Measurements from ENCODE around the gene COL26A1.
"Not testable (repeated sequence)": the region's sequence is repeated elsewhere in the genome, so short reads cannot be mapped to it uniquely, and the experiment has no call there.

COL26A1 gene

GRCh38 chr7:101496017-101496416 lies 133.3 kb downstream of the COL26A1 start:
- no peak for DNase-seq (ENCODE audit: low read depth)

GRCh38 chr7:101501351-101501750 lies 138.7 kb downstream of the COL26A1 start:
- no peak for DNase-seq (ENCODE audit: low read depth)

- DNase-seq (ENCODE audit: low read depth), result no peak
Observed at GRCh38 chr7:101502466-101503098, 139.9 kb downstream of the COL26A1 start.

GRCh38 chr7:101505510-101505909 lies 142.8 kb downstream of the COL26A1 start:
- not testable (repeated sequence) for DNase-seq (ENCODE audit: low read depth)

- DNase-seq (ENCODE audit: low read depth), result no peak
Observed at GRCh38 chr7:101506531-101506930, 143.9 kb downstream of the COL26A1 start.

GRCh38 chr7:101507327-101507726 lies 144.7 kb downstream of the COL26A1 start:
- no peak for DNase-seq (ENCODE audit: low read depth)

GRCh38 chr7:101507791-101508252 lies 145.1 kb downstream of the COL26A1 start:
- DNase-seq (ENCODE audit: low read depth), result no peak

- no peak for DNase-seq (ENCODE audit: low read depth)
Observed at GRCh38 chr7:101510297-101510696, 147.6 kb downstream of the COL26A1 start.

- DNase-seq (ENCODE audit: low read depth), result no peak
Observed at GRCh38 chr7:101511965-101512364, 149.3 kb downstream of the COL26A1 start.

- no peak for DNase-seq (ENCODE audit: low read depth)
Observed at GRCh38 chr7:101516851-101517250, 154.2 kb downstream of the COL26A1 start.

- no peak for DNase-seq (ENCODE audit: low read depth)
Observed at GRCh38 chr7:101517304-101517703, 154.6 kb downstream of the COL26A1 start.

GRCh38 chr7:101518336-101518735 lies 155.7 kb downstream of the COL26A1 start:
- DNase-seq (ENCODE audit: low read depth), result no peak

GRCh38 chr7:101519324-101520023 lies 156.8 kb downstream of the COL26A1 start:
- DNase-seq (ENCODE audit: low read depth), result no peak

GRCh38 chr7:101521430-101521925 lies 158.8 kb downstream of the COL26A1 start:
- no peak for DNase-seq (ENCODE audit: low read depth)

GRCh38 chr7:101522021-101522420 lies 159.3 kb downstream of the COL26A1 start:
- DNase-seq (ENCODE audit: low read depth), result no peak

GRCh38 chr7:101527844-101528667 lies 165.4 kb downstream of the COL26A1 start:
- no peak for DNase-seq (ENCODE audit: low read depth)

- DNase-seq (ENCODE audit: low read depth), result no peak
Observed at GRCh38 chr7:101529560-101529959, 166.9 kb downstream of the COL26A1 start.

GRCh38 chr7:101531726-101532357 lies 169.2 kb downstream of the COL26A1 start:
- DNase-seq (ENCODE audit: low read depth), result no peak

GRCh38 chr7:101532400-101533102 lies 169.9 kb downstream of the COL26A1 start:
- no peak for DNase-seq (ENCODE audit: low read depth)

- DNase-seq (ENCODE audit: low read depth), result no peak
Observed at GRCh38 chr7:101533103-101533465, 170.4 kb downstream of the COL26A1 start.

GRCh38 chr7:101534015-101534803 lies 171.5 kb downstream of the COL26A1 start:
- DNase-seq (ENCODE audit: low read depth), result no peak

All from activated T-helper 1 cell treated with Interleukin-2 at 50 U/mL for 16 hours (primary cell).